GM23338 (cell line): ENCODE results near the gene PCBP4. TPM values are rescaled to one million over a fixed set of nuclear protein-coding genes. Genes with fewer than 3 reads are reported as not detected.

ENCODE experiments used
- ATAC-seq: fragments of 200-7000 bp; cut with Tn5 transposase; 3 replicates; pipeline ENCODE4 v1.9.1; 2020
- DNase-seq: peaks from one replicate; pipeline ENCODE4 v3.0.0-alpha.2; 2015; ENCODE audit warnings: low spot score
- H2AFZ ChIP-seq: fragments of 200-600 bp; sonication (generic); 2 replicates; pipeline ENCODE4 v1.8.0; 2016; ENCODE audit warnings: antibody characterized with exemption, mild to moderate bottlenecking, moderate library complexity
- H3F3A ChIP-seq: fragments of 200-600 bp; sonication (generic); replicated peaks from 2 replicates; pipeline ENCODE4 v1.8.0; 2017; ENCODE audit warnings: antibody characterized with exemption, mixed run types, low read depth
- H3K27ac ChIP-seq: fragments of 200-600 bp; sonication (generic); 2 replicates; pipeline ENCODE4 v1.6.1; 2016; ENCODE audit warnings: low read depth
- H3K27me3 ChIP-seq: fragments of 200-600 bp; sonication (generic); 2 replicates; pipeline ENCODE4 v1.8.0; 2016; ENCODE audit warnings: mild to moderate bottlenecking, mixed run types, moderate library complexity; ENCODE audit not compliant: insufficient read depth
- H3K36me3 ChIP-seq: fragments of 200-600 bp; sonication (generic); 2 replicates; pipeline ENCODE4 v1.8.0; 2016; ENCODE audit warnings: mild to moderate bottlenecking; ENCODE audit not compliant: insufficient read depth
- H3K4me1 ChIP-seq: fragments of 200-600 bp; sonication (generic); 2 replicates; pipeline ENCODE4 v1.8.0; 2016; ENCODE audit warnings: mild to moderate bottlenecking, moderate library complexity; ENCODE audit not compliant: insufficient read depth
- H3K4me2 ChIP-seq: fragments of 200-600 bp; sonication (generic); 2 replicates; pipeline ENCODE4 v1.7.1; 2017; ENCODE audit warnings: mixed run types
- H3K4me3 ChIP-seq: fragments of 200-600 bp; sonication (generic); 2 replicates; pipeline ENCODE4 v1.6.1; 2016; ENCODE audit warnings: mixed run types
- H3K79me2 ChIP-seq: fragments of 200-600 bp; sonication (generic); replicated peaks from 2 replicates; pipeline ENCODE4 v1.8.0; 2017; ENCODE audit warnings: mild to moderate bottlenecking; ENCODE audit not compliant: insufficient read depth
- H3K9me2 ChIP-seq: fragments of 200-600 bp; sonication (generic); 2 replicates; pipeline ENCODE4 v1.8.0; 2017; ENCODE audit not compliant: insufficient read depth
- H4K20me1 ChIP-seq: fragments of 200-600 bp; sonication (generic); replicated peaks from 2 replicates; pipeline ENCODE4 v1.8.0; 2017; ENCODE audit warnings: mild to moderate bottlenecking; ENCODE audit not compliant: insufficient read depth
- H3K27ac Mint-ChIP-seq: 2 replicates; pipeline ENCODE4 v1.8.0; 2020; ENCODE audit warnings: inconsistent platforms, mild to moderate bottlenecking, moderate library complexity, mixed read lengths
- H3K27me3 Mint-ChIP-seq: 3 replicates; pipeline ENCODE4 v1.8.0; 2022; ENCODE audit warnings: low read depth, mild to moderate bottlenecking, moderate library complexity, mixed read lengths, inconsistent platforms; ENCODE audit not compliant: insufficient read depth, poor library complexity
- H3K36me3 Mint-ChIP-seq: 3 replicates; pipeline ENCODE4 v1.8.0; 2021; ENCODE audit warnings: low read depth, mild to moderate bottlenecking, inconsistent platforms, moderate library complexity, mixed read lengths
- H3K4me1 Mint-ChIP-seq: 3 replicates; pipeline ENCODE4 v1.8.0; 2020; ENCODE audit warnings: mild to moderate bottlenecking, inconsistent platforms, mixed read lengths
- H3K4me3 Mint-ChIP-seq: 3 replicates; pipeline ENCODE4 v1.8.0; 2021; ENCODE audit warnings: moderate library complexity, mild to moderate bottlenecking, inconsistent platforms, mixed read lengths
- H3K9me3 Mint-ChIP-seq: 3 replicates; pipeline ENCODE4 v1.8.0; 2020; ENCODE audit warnings: moderate library complexity, mild to moderate bottlenecking, inconsistent platforms, mixed read lengths
- EZH2 ChIP-seq: fragments of 200-600 bp; sonication (generic); IDR thresholded peaks from one replicate; pipeline ENCODE4 v1.8.0; 2017; ENCODE audit warnings: antibody characterized with exemption, mild to moderate bottlenecking, low read depth; ENCODE audit not compliant: unreplicated experiment
- JUNB ChIP-seq: IDR thresholded peaks from one replicate; pipeline ENCODE4 v1.6.1; 2016; ENCODE audit warnings: antibody characterized with exemption; ENCODE audit not compliant: unreplicated experiment
- NANOG ChIP-seq: IDR thresholded peaks from 2 replicates; pipeline ENCODE4 v1.6.1; 2016; ENCODE audit warnings: antibody characterized with exemption, borderline replicate concordance
- polyA plus RNA-seq: library from polyadenylated mRNA; unstranded; fragments of >200 nt; fragmentation: Nextera tagmentation; extraction: Ambion mirVana; gene quantifications from 2 replicates; pipeline ENCODE4 v1.2.1, GENCODE V29; 2016
- total RNA-seq: library from RNA; depleted of rRNA; stranded (reverse); fragments of >200 nt; shearing (Covaris generic); gene quantifications from 2 replicates; pipeline ENCODE4 v1.2.3, GENCODE V29; 2014
- TF ChIP-seq, protein P1 (sequence below): IDR thresholded peaks from 2 replicates; pipeline ENCODE4 v1.6.1; 2016; ENCODE audit warnings: antibody characterized with exemption
- TF ChIP-seq, protein P2 (sequence below), 2 experiments: fragments of 200-600 bp in 1 of 2; sonication (generic) in 1 of 2; conservative IDR thresholded peaks; 2 replicates each; pipeline versions ENCODE4 v1.5.1 to v1.6.1; 2016 to 2017; ENCODE audit warnings: antibody characterized with exemption in 2 of 2, low read depth in 2 of 2, mild to moderate bottlenecking in 2 of 2, moderate library complexity in 1 of 2
- TF ChIP-seq, protein P3 (sequence below): IDR thresholded peaks from one replicate; pipeline ENCODE4 v1.6.1; 2018; ENCODE audit warnings: antibody characterized with exemption; ENCODE audit not compliant: unreplicated experiment

The PCBP4 gene
- total and polyA plus RNA-seq, 2 experiments from 2014 or later: 11.8 to 37.6 TPM

DNA sequence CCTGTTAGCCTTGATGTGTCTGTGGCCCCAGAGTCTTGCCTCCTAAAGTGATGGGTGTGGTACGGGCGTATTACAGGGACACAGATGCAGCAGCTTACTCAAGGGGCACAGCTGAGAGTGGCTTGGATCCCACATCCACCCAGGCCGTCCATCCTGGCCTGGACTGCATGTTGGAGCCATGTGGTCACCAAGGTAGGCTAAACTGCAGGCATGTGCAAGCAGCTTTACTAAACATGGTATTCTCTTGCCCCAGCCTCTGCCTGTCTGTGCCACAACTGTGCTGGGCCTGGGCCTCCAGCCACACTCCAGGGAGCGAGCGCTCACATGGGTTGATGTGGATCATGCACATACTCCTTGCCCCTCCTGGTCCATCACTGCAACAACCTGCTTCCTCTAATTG lies 18.1 kb downstream of the PCBP4 start (continued):
- TF ChIP-seq, protein P1, sequence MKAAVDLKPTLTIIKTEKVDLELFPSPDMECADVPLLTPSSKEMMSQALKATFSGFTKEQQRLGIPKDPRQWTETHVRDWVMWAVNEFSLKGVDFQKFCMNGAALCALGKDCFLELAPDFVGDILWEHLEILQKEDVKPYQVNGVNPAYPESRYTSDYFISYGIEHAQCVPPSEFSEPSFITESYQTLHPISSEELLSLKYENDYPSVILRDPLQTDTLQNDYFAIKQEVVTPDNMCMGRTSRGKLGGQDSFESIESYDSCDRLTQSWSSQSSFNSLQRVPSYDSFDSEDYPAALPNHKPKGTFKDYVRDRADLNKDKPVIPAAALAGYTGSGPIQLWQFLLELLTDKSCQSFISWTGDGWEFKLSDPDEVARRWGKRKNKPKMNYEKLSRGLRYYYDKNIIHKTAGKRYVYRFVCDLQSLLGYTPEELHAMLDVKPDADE: no peak
- TF ChIP-seq, protein P2, sequence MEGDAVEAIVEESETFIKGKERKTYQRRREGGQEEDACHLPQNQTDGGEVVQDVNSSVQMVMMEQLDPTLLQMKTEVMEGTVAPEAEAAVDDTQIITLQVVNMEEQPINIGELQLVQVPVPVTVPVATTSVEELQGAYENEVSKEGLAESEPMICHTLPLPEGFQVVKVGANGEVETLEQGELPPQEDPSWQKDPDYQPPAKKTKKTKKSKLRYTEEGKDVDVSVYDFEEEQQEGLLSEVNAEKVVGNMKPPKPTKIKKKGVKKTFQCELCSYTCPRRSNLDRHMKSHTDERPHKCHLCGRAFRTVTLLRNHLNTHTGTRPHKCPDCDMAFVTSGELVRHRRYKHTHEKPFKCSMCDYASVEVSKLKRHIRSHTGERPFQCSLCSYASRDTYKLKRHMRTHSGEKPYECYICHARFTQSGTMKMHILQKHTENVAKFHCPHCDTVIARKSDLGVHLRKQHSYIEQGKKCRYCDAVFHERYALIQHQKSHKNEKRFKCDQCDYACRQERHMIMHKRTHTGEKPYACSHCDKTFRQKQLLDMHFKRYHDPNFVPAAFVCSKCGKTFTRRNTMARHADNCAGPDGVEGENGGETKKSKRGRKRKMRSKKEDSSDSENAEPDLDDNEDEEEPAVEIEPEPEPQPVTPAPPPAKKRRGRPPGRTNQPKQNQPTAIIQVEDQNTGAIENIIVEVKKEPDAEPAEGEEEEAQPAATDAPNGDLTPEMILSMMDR (conservative IDR thresholded peaks at IDR 0.05; ENCODE audit: low read depth in 2 of 2): no peak
- no peak for TF ChIP-seq EZH2

DNA sequence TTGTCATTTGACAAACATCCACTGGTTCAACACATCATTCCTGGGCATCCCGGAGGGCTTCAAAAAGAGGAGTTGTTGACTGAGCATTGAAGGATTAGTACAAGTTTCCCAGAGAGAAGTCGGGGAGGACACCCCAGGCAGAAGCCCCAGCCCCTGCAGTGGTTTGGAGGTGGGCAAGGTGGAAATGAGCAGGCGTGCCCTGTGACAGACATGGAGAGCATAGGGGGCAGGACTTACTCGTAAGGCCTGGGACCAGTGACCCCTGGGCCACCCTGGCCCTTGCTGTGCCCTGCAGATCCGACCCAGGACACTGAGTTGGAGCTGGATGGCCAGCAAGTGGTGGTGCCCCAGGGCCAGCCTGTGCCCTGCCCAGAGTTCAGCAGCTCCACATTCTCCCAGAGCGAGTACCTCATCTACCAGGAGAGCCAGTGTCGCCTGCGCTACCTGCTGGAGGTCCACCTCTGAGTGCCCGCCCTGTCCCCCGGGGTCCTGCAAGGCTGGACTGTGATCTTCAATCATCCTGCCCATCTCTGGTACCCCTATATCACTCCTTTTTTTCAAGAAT lies 19.2 kb downstream of the PCBP4 start:
- Histone ChIP-seq H3K27ac (no peak overlapping the region), H3K4me2 (no peak overlapping the region), H3F3A (no peaks in the 10 kb centered on the region), H2AFZ (no peak overlapping the region), H4K20me1 (no peaks in the 10 kb centered on the region), H3K9me2 (no peaks in the 10 kb centered on the region), H3K36me3 (no peaks in the 10 kb centered on the region), H3K4me3 (no peak overlapping the region), H3K4me1 (no peaks in the 10 kb centered on the region), H3K27me3 (peaks cover 18% of the 10 kb centered on the region; the same call in 1 of the 2 replicates), H3K79me2 (no peaks in the 10 kb centered on the region)
- H3K36me3 Mint-ChIP-seq: 0 out of 3 replicates have a peak, but pooled peaks cover 2% of the 10 kb centered on the region
- H3K4me3 Mint-ChIP-seq: no peak overlapping the region
- no peak overlapping the region for H3K27ac Mint-ChIP-seq
- no peaks in the 10 kb centered on the region; the same call in 2 of the 3 replicates for H3K4me1 Mint-ChIP-seq
- ATAC-seq: no peak
- peaks cover 23% of the 10 kb centered on the region for H3K27me3 Mint-ChIP-seq
- DNase-seq: no peak
- TF ChIP-seq, protein P1: no peak
- TF ChIP-seq, protein P3, sequence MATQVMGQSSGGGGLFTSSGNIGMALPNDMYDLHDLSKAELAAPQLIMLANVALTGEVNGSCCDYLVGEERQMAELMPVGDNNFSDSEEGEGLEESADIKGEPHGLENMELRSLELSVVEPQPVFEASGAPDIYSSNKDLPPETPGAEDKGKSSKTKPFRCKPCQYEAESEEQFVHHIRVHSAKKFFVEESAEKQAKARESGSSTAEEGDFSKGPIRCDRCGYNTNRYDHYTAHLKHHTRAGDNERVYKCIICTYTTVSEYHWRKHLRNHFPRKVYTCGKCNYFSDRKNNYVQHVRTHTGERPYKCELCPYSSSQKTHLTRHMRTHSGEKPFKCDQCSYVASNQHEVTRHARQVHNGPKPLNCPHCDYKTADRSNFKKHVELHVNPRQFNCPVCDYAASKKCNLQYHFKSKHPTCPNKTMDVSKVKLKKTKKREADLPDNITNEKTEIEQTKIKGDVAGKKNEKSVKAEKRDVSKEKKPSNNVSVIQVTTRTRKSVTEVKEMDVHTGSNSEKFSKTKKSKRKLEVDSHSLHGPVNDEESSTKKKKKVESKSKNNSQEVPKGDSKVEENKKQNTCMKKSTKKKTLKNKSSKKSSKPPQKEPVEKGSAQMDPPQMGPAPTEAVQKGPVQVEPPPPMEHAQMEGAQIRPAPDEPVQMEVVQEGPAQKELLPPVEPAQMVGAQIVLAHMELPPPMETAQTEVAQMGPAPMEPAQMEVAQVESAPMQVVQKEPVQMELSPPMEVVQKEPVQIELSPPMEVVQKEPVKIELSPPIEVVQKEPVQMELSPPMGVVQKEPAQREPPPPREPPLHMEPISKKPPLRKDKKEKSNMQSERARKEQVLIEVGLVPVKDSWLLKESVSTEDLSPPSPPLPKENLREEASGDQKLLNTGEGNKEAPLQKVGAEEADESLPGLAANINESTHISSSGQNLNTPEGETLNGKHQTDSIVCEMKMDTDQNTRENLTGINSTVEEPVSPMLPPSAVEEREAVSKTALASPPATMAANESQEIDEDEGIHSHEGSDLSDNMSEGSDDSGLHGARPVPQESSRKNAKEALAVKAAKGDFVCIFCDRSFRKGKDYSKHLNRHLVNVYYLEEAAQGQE: no peak
- TF ChIP-seq JUNB (no peak), NANOG (no peak)
- H3K9me3 Mint-ChIP-seq: no peaks in the 10 kb centered on the region
